Endothelial cell (in vitro differentiated cells): ENCODE measurements around the gene RRH. TPM values are rescaled to one million over a fixed set of nuclear protein-coding genes. Genes with fewer than 3 reads are reported as not detected.
"Not testable (repeated sequence)": the region's sequence is repeated elsewhere in the genome, so short reads cannot be mapped to it uniquely, and the experiment has no call there.

Experiments
- DNase-seq: peaks from one replicate; pipeline ENCODE4 v3.0.0; 2021; ENCODE audit warnings: low spot score
- H3K27ac Mint-ChIP-seq: one replicate; pipeline ENCODE4 v1.8.0; 2021; ENCODE audit warnings: mixed read lengths, inconsistent platforms; ENCODE audit not compliant: unreplicated experiment
- H3K27me3 Mint-ChIP-seq: one replicate; pipeline ENCODE4 v1.8.0; 2021; ENCODE audit warnings: mild to moderate bottlenecking, moderate library complexity, mixed read lengths, inconsistent platforms; ENCODE audit not compliant: unreplicated experiment
- H3K36me3 Mint-ChIP-seq: one replicate; pipeline ENCODE4 v1.8.0; 2021; ENCODE audit warnings: mild to moderate bottlenecking, low read depth, mixed read lengths, inconsistent platforms; ENCODE audit not compliant: unreplicated experiment
- H3K4me1 Mint-ChIP-seq: one replicate; pipeline ENCODE4 v1.8.0; 2021; ENCODE audit warnings: mild to moderate bottlenecking, mixed read lengths, inconsistent platforms; ENCODE audit not compliant: unreplicated experiment
- H3K4me3 Mint-ChIP-seq: one replicate; pipeline ENCODE4 v1.8.0; 2021; ENCODE audit warnings: mild to moderate bottlenecking, mixed read lengths, inconsistent platforms; ENCODE audit not compliant: unreplicated experiment
- H3K9me3 Mint-ChIP-seq: one replicate; pipeline ENCODE4 v1.8.0; 2021; ENCODE audit warnings: mixed read lengths, inconsistent platforms; ENCODE audit not compliant: unreplicated experiment
- total RNA-seq: library from RNA; stranded (reverse); fragmentation: NEBNext Ultra II Directional; extraction: Animal tissue kit (Norgen Biotek cat#: 25700); gene quantifications from one replicate; pipeline ENCODE4 v1.2.1, GENCODE V29; 2021; ENCODE audit not compliant: unreplicated experiment
- TF ChIP-seq, protein P1 (sequence below): fragments of 200-600 bp; sonication (generic); IDR thresholded peaks from one replicate; pipeline ENCODE4 v1.5.0; 2021; ENCODE audit warnings: antibody characterized with exemption; ENCODE audit not compliant: unreplicated experiment

RRH gene
- total RNA-seq, 1 donor from 2014 or later: not detected

DNA sequence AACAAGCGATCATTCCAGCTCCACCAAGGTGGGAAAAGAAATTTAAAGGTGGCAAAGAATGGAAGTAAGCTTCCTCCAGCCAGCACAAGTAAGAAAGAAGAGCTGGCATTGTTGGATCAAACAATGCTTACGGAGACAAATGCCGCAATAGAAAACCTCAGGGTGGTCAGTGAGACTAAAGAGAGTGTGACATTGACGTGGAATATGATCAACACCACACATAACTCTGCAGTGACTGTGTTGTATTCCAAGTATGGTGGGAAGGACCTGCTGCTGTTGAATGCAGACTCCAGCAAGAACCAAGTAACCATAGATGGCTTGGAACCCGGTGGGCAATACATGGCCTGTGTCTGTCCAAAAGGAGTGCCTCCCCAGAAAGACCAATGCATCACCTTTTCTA lies 42.3 kb downstream of the RRH start:
- Mint-ChIP-seq H3K27ac (no peak overlapping the region), H3K36me3 (peaks cover 1% of the 10 kb centered on the region), H3K4me3 (no peak overlapping the region), H3K27me3 (no peaks in the 10 kb centered on the region), H3K9me3 (no peaks in the 10 kb centered on the region), H3K4me1 (peaks cover 9% of the 10 kb centered on the region)
- TF ChIP-seq, protein P1, sequence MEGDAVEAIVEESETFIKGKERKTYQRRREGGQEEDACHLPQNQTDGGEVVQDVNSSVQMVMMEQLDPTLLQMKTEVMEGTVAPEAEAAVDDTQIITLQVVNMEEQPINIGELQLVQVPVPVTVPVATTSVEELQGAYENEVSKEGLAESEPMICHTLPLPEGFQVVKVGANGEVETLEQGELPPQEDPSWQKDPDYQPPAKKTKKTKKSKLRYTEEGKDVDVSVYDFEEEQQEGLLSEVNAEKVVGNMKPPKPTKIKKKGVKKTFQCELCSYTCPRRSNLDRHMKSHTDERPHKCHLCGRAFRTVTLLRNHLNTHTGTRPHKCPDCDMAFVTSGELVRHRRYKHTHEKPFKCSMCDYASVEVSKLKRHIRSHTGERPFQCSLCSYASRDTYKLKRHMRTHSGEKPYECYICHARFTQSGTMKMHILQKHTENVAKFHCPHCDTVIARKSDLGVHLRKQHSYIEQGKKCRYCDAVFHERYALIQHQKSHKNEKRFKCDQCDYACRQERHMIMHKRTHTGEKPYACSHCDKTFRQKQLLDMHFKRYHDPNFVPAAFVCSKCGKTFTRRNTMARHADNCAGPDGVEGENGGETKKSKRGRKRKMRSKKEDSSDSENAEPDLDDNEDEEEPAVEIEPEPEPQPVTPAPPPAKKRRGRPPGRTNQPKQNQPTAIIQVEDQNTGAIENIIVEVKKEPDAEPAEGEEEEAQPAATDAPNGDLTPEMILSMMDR: no peak
- no peak for DNase-seq

DNA sequence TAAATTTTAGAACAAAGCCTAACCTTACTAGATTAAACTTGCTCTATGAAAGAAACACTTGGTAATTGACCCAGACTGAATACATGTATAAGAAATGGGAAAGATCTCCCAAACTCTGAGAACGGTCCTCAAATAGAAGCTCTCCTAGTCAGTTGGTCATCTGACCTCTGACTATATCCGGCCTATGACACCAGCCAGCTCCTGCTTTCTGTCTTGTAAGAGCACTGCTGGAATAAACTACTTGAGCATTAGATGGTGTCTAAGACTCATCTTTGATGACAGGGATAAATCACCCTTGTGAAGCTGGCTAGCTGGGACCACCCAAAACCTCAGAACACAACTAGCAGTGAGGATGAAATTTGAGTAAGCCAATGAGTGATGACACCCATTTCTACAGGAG lies 44.3 kb downstream of the RRH start:
- H3K4me1 Mint-ChIP-seq: peaks cover 9% of the 10 kb centered on the region
- TF ChIP-seq, protein P1: no peak
- H3K27ac Mint-ChIP-seq: peak overlapping the region; percentile 7
- H3K36me3 Mint-ChIP-seq: peaks cover 5% of the 10 kb centered on the region
- no peak overlapping the region for H3K4me3 Mint-ChIP-seq
- no peak for DNase-seq
- no peaks in the 10 kb centered on the region for H3K9me3 Mint-ChIP-seq
- H3K27me3 Mint-ChIP-seq: no peaks in the 10 kb centered on the region

DNA sequence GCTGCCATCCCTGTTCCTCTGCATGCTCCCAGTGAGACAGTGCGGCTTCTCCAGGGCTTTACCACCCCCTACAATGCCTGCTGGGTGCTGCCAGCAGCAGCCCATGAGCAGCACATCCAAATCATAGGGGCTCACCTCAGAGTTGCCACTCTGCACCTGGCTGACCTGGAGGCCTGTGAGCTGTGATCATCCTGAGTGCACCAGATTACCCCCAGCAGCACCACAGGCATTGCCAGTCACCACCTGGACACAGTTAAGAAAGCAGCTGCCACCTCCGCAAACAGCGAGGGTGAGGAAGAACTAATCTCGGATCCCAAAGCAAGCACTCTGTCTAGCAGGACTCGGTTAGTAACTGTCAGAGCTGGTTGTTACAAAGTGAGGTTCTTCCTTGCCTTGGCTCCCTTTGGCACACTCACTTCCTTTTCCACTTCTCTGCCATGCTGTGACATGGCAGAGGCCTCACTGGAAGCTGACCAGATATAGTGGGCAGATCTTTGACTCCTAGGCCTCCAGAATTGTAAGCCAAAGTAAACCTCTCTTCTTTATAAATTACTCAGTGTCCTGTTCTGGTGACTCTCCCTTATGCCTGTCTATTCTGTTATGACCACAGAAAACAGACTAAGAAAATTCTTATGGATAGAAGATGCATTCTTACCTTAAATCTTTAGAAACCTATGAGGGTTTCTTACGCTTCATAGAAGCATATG lies 45.3 kb downstream of the RRH start:
- DNase-seq: no peak
- no peak overlapping the region for H3K27ac Mint-ChIP-seq

DNA sequence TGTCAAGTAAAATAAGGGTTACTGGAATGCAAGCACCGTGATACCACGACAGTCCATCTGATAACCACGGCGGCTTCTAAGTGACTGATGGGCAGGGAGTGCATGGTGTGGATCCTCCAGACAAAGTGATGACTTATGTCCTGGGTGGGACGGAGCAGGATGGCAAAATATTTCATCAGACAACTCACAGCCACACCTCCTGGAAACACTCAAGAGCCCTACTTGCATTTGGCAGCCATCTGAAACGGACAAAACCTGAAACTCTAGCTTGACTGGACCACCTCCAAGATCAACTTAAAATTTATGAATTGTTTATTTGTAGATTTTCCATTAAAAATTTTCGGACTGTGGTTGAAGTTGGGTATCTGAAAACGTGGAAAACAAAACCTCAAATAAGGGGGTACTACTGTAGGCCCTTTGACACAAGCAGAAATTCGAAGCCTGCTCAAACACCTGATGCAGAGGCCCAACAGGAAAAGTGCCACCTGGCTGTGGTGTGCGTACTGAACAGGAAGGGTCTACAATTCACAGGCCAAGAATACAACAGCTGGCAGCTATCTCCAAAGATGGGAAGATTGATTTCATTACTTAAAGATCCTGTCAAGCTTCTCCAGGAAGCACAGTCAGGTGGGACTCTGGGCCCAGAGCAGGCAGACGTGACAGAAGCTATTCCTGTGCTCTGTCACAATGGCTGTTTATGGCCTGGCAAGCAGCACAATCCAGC lies 46.2 kb downstream of the RRH start:
- peaks cover 5% of the 10 kb centered on the region for H3K36me3 Mint-ChIP-seq
- peaks cover 9% of the 10 kb centered on the region for H3K4me1 Mint-ChIP-seq
- H3K27ac Mint-ChIP-seq: no peak overlapping the region
- no peaks in the 10 kb centered on the region for H3K27me3 Mint-ChIP-seq
- TF ChIP-seq, protein P1: no peak
- no peaks in the 10 kb centered on the region for H3K9me3 Mint-ChIP-seq
- DNase-seq: no peak
- no peak overlapping the region for H3K4me3 Mint-ChIP-seq

More for the DNA sequence above, 45.3 kb downstream of the RRH start:
- Mint-ChIP-seq H3K9me3 (no peaks in the 10 kb centered on the region), H3K36me3 (peaks cover 5% of the 10 kb centered on the region), H3K4me1 (peaks cover 9% of the 10 kb centered on the region), H3K27me3 (no peaks in the 10 kb centered on the region), H3K4me3 (no peak overlapping the region)
- TF ChIP-seq, protein P1: no peak

DNA sequence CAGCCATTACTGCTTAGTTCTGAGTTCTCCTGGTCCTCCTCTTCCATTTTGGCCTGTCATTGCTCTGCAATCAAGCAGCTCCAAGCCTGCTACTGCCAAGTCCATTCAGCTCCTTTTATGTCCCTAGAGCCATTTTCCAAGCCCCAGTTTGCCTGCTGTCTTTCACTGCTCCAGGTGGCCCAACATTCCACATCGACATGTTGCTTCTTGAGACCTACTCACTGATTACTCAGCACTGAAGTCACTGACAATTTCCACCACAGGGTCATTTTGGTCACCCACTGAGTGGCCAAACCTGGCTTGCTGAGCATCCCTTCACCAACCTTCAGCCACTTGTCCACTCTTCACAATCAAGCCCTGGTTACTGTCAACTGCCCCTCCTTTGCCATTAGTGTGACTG lies 47.3 kb downstream of the RRH start:
- peaks cover 9% of the 10 kb centered on the region for H3K4me1 Mint-ChIP-seq
- no peak overlapping the region for H3K27ac Mint-ChIP-seq
- H3K36me3 Mint-ChIP-seq: peaks cover 5% of the 10 kb centered on the region
- TF ChIP-seq, protein P1: no peak
- no peak overlapping the region for H3K4me3 Mint-ChIP-seq
- no peak for DNase-seq
- H3K27me3 Mint-ChIP-seq: peaks cover 3% of the 10 kb centered on the region
- no peaks in the 10 kb centered on the region for H3K9me3 Mint-ChIP-seq

DNA sequence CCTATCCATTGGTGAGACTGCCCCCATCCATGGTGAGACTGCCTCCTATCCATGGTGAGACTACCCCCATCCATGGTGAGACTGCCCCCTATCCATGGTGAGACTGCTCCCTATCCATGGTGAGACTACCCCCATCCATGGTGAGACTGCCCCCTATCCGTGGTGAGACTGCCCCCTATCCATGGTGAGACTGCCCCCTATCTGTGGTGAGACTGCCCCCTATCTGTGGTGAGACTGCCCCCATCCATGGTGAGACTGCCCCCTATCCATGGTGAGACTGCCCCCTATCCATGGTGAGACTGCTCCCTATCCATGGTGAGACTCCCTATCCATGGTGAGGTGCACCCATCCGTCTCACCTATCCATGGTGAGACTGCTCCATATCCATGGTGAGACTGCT lies 47.8 kb downstream of the RRH start:
- not testable (repeated sequence) for H3K4me1 Mint-ChIP-seq, H3K36me3 Mint-ChIP-seq, H3K9me3 Mint-ChIP-seq, H3K27me3 Mint-ChIP-seq, DNase-seq, H3K4me3 Mint-ChIP-seq, H3K27ac Mint-ChIP-seq
